GM23338 (cell line): Measurements from ENCODE around the gene IGFBP5. TPM values are rescaled to one million over a fixed set of nuclear protein-coding genes. Genes with fewer than 3 reads are reported as not detected.
A peak's percentile ranks its signal among the peaks of the same experiment; 100 is the strongest.

Experiments used
- ATAC-seq: fragments of 200-7000 bp; cut with Tn5 transposase; 3 replicates; pipeline ENCODE4 v1.9.1; 2020
- DNase-seq: peaks from one replicate; pipeline ENCODE4 v3.0.0-alpha.2; 2015; ENCODE audit warnings: low spot score
- H2AFZ ChIP-seq: fragments of 200-600 bp; sonication (generic); 2 replicates; pipeline ENCODE4 v1.8.0; 2016; ENCODE audit warnings: antibody characterized with exemption, mild to moderate bottlenecking, moderate library complexity
- H3F3A ChIP-seq: fragments of 200-600 bp; sonication (generic); replicated peaks from 2 replicates; pipeline ENCODE4 v1.8.0; 2017; ENCODE audit warnings: antibody characterized with exemption, mixed run types, low read depth
- H3K27ac ChIP-seq: fragments of 200-600 bp; sonication (generic); 2 replicates; pipeline ENCODE4 v1.6.1; 2016; ENCODE audit warnings: low read depth
- H3K27me3 ChIP-seq: fragments of 200-600 bp; sonication (generic); 2 replicates; pipeline ENCODE4 v1.8.0; 2016; ENCODE audit warnings: mild to moderate bottlenecking, mixed run types, moderate library complexity; ENCODE audit not compliant: insufficient read depth
- H3K36me3 ChIP-seq: fragments of 200-600 bp; sonication (generic); 2 replicates; pipeline ENCODE4 v1.8.0; 2016; ENCODE audit warnings: mild to moderate bottlenecking; ENCODE audit not compliant: insufficient read depth
- H3K4me1 ChIP-seq: fragments of 200-600 bp; sonication (generic); 2 replicates; pipeline ENCODE4 v1.8.0; 2016; ENCODE audit warnings: mild to moderate bottlenecking, moderate library complexity; ENCODE audit not compliant: insufficient read depth
- H3K4me2 ChIP-seq: fragments of 200-600 bp; sonication (generic); 2 replicates; pipeline ENCODE4 v1.7.1; 2017; ENCODE audit warnings: mixed run types
- H3K4me3 ChIP-seq: fragments of 200-600 bp; sonication (generic); 2 replicates; pipeline ENCODE4 v1.6.1; 2016; ENCODE audit warnings: mixed run types
- H3K79me2 ChIP-seq: fragments of 200-600 bp; sonication (generic); replicated peaks from 2 replicates; pipeline ENCODE4 v1.8.0; 2017; ENCODE audit warnings: mild to moderate bottlenecking; ENCODE audit not compliant: insufficient read depth
- H3K9me2 ChIP-seq: fragments of 200-600 bp; sonication (generic); 2 replicates; pipeline ENCODE4 v1.8.0; 2017; ENCODE audit not compliant: insufficient read depth
- H4K20me1 ChIP-seq: fragments of 200-600 bp; sonication (generic); replicated peaks from 2 replicates; pipeline ENCODE4 v1.8.0; 2017; ENCODE audit warnings: mild to moderate bottlenecking; ENCODE audit not compliant: insufficient read depth
- H3K27ac Mint-ChIP-seq: 2 replicates; pipeline ENCODE4 v1.8.0; 2020; ENCODE audit warnings: inconsistent platforms, mild to moderate bottlenecking, moderate library complexity, mixed read lengths
- H3K27me3 Mint-ChIP-seq: 3 replicates; pipeline ENCODE4 v1.8.0; 2022; ENCODE audit warnings: low read depth, mild to moderate bottlenecking, moderate library complexity, mixed read lengths, inconsistent platforms; ENCODE audit not compliant: insufficient read depth, poor library complexity
- H3K36me3 Mint-ChIP-seq: 3 replicates; pipeline ENCODE4 v1.8.0; 2021; ENCODE audit warnings: low read depth, mild to moderate bottlenecking, inconsistent platforms, moderate library complexity, mixed read lengths
- H3K4me1 Mint-ChIP-seq: 3 replicates; pipeline ENCODE4 v1.8.0; 2020; ENCODE audit warnings: mild to moderate bottlenecking, inconsistent platforms, mixed read lengths
- H3K4me3 Mint-ChIP-seq: 3 replicates; pipeline ENCODE4 v1.8.0; 2021; ENCODE audit warnings: moderate library complexity, mild to moderate bottlenecking, inconsistent platforms, mixed read lengths
- H3K9me3 Mint-ChIP-seq: 3 replicates; pipeline ENCODE4 v1.8.0; 2020; ENCODE audit warnings: moderate library complexity, mild to moderate bottlenecking, inconsistent platforms, mixed read lengths
- EZH2 ChIP-seq: fragments of 200-600 bp; sonication (generic); IDR thresholded peaks from one replicate; pipeline ENCODE4 v1.8.0; 2017; ENCODE audit warnings: antibody characterized with exemption, mild to moderate bottlenecking, low read depth; ENCODE audit not compliant: unreplicated experiment
- EZH2phosphoT487 ChIP-seq: fragments of 200-600 bp; sonication (generic); IDR thresholded peaks from one replicate; pipeline ENCODE4 v1.8.1; 2018; ENCODE audit warnings: antibody characterized with exemption; ENCODE audit not compliant: unreplicated experiment
- JUNB ChIP-seq: IDR thresholded peaks from one replicate; pipeline ENCODE4 v1.6.1; 2016; ENCODE audit warnings: antibody characterized with exemption; ENCODE audit not compliant: unreplicated experiment
- NANOG ChIP-seq: IDR thresholded peaks from 2 replicates; pipeline ENCODE4 v1.6.1; 2016; ENCODE audit warnings: antibody characterized with exemption, borderline replicate concordance
- POLR2AphosphoS5 ChIP-seq: IDR thresholded peaks from 2 replicates; pipeline ENCODE4 v1.6.1; 2016; ENCODE audit warnings: antibody characterized with exemption, low read depth
- STAT1 ChIP-seq: IDR thresholded peaks from one replicate; pipeline ENCODE4 v1.6.1; 2016; ENCODE audit warnings: antibody characterized with exemption; ENCODE audit not compliant: unreplicated experiment
- ZNF331 ChIP-seq: fragments of 250-450 bp; sonication (Bioruptor Pico); IDR thresholded peaks from 2 replicates; pipeline ENCODE4 v1.5.0; 2020; ENCODE audit warnings: low read depth, mild to moderate bottlenecking, moderate library complexity
- polyA plus RNA-seq: library from polyadenylated mRNA; unstranded; fragments of >200 nt; fragmentation: Nextera tagmentation; extraction: Ambion mirVana; gene quantifications from 2 replicates; pipeline ENCODE4 v1.2.1, GENCODE V29; 2016
- total RNA-seq: library from RNA; depleted of rRNA; stranded (reverse); fragments of >200 nt; shearing (Covaris generic); gene quantifications from 2 replicates; pipeline ENCODE4 v1.2.3, GENCODE V29; 2014
- TF ChIP-seq, protein P1 (sequence below): IDR thresholded peaks from 2 replicates; pipeline ENCODE4 v1.6.1; 2016; ENCODE audit warnings: antibody characterized with exemption
- TF ChIP-seq, protein P2 (sequence below), 2 experiments: fragments of 200-600 bp in 1 of 2; sonication (generic) in 1 of 2; conservative IDR thresholded peaks; 2 replicates each; pipeline versions ENCODE4 v1.5.1 to v1.6.1; 2016 to 2017; ENCODE audit warnings: antibody characterized with exemption in 2 of 2, low read depth in 2 of 2, mild to moderate bottlenecking in 2 of 2, moderate library complexity in 1 of 2
- TF ChIP-seq, protein P3 (sequence below): IDR thresholded peaks from one replicate; pipeline ENCODE4 v1.6.1; 2018; ENCODE audit warnings: antibody characterized with exemption; ENCODE audit not compliant: unreplicated experiment

Gene IGFBP5
- total and polyA plus RNA-seq, 2 experiments from 2014 or later, result 0.70 to 2.5 TPM

DNA sequence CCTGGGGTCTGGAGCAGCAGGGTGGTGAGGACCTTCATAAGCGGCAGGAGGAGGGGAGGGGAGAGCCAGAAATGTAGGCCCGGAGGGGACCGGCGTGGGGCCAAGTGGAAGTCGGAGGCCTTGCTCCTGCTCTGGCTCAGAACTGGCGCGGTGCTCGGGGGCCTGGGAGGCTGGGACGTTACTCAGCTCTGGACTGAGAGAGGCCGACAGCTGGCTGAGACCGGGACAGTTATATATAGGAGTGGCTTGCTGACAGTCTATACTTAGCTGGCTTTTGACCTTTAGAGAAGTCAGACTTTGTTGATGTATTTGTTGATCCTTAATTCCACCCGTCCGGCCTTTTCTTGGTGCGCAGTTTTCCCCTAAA is 15.7 kb downstream of the IGFBP5 start (continued):
- TF ChIP-seq POLR2AphosphoS5, result no peak
- TF ChIP-seq, protein P1, sequence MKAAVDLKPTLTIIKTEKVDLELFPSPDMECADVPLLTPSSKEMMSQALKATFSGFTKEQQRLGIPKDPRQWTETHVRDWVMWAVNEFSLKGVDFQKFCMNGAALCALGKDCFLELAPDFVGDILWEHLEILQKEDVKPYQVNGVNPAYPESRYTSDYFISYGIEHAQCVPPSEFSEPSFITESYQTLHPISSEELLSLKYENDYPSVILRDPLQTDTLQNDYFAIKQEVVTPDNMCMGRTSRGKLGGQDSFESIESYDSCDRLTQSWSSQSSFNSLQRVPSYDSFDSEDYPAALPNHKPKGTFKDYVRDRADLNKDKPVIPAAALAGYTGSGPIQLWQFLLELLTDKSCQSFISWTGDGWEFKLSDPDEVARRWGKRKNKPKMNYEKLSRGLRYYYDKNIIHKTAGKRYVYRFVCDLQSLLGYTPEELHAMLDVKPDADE, result no peak

DNA sequence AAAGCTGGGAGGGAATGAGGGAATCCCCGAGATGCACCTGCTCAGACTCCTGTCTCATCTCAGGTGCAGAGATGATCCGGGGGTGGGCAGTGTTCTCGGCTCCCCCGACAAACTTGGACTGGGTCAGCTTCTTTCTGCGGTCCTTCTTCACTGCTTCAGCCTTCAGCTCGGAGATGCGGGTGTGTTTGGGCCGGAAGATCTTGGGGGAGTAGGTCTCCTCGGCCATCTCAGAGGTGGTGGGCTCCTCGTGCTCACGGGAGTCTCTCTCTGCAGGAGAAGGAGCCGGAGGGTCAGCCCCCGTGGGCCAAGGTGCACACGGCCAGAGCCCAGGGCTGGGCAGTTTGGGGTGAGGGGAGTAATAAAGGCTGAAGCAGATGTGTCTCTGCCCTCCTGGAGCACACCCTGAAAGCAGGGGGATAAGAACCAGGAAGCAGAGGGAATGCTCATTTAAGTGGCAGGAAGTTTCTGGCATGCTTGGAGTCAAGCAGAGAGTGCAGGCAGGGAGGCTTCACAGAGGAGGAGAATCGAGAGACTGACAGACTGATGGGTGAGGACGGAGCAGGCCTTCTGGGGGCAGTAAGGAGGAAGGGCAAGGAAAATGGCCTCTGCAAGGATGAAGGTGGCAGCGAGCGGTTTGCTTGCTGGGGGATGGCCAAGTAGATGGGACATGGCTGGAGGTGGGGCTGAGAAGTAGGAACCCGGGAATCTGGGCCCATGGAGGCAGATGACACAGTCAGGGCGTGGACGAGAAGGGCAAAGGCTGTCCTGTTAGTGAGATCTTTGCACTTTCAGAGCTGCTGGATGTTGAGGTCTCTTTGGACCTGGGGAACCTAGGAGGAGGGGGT is 16.3 kb downstream of the IGFBP5 start:
- Histone ChIP-seq H3K27ac (no peak overlapping the region), H3F3A (no peaks in the 10 kb centered on the region), H3K4me3 (no peak overlapping the region), H2AFZ (no peak overlapping the region), H4K20me1 (no peaks in the 10 kb centered on the region), H3K79me2 (no peaks in the 10 kb centered on the region), H3K9me2 (no peaks in the 10 kb centered on the region), H3K27me3 (no peaks in the 10 kb centered on the region), H3K36me3 (no peaks in the 10 kb centered on the region), H3K4me1 (peaks cover 3% of the 10 kb centered on the region; the same call in 1 of the 2 replicates), H3K4me2 (no peak overlapping the region)
- ATAC-seq (peak; percentile 50), DNase-seq (peak; percentile 40)
- Mint-ChIP-seq H3K27me3 (peaks cover 16% of the 10 kb centered on the region), H3K9me3 (no peaks in the 10 kb centered on the region), H3K4me3 (no peak overlapping the region; the same call in 2 of the 3 replicates), H3K27ac (no peak overlapping the region), H3K36me3 (no peaks in the 10 kb centered on the region), H3K4me1 (peaks cover 30% of the 10 kb centered on the region)
- no peak for TF ChIP-seq POLR2AphosphoS5
- no peak for TF ChIP-seq EZH2phosphoT487
- TF ChIP-seq EZH2, result no peak
- TF ChIP-seq ZNF331 (CRISPR knock-in tag), result no peak
- TF ChIP-seq STAT1, result no peak
- TF ChIP-seq, protein P1, result no peak
- TF ChIP-seq, protein P2, sequence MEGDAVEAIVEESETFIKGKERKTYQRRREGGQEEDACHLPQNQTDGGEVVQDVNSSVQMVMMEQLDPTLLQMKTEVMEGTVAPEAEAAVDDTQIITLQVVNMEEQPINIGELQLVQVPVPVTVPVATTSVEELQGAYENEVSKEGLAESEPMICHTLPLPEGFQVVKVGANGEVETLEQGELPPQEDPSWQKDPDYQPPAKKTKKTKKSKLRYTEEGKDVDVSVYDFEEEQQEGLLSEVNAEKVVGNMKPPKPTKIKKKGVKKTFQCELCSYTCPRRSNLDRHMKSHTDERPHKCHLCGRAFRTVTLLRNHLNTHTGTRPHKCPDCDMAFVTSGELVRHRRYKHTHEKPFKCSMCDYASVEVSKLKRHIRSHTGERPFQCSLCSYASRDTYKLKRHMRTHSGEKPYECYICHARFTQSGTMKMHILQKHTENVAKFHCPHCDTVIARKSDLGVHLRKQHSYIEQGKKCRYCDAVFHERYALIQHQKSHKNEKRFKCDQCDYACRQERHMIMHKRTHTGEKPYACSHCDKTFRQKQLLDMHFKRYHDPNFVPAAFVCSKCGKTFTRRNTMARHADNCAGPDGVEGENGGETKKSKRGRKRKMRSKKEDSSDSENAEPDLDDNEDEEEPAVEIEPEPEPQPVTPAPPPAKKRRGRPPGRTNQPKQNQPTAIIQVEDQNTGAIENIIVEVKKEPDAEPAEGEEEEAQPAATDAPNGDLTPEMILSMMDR (conservative IDR thresholded peaks at IDR 0.05; ENCODE audit: low read depth in 2 of 2), result no peak
- TF ChIP-seq, protein P3, sequence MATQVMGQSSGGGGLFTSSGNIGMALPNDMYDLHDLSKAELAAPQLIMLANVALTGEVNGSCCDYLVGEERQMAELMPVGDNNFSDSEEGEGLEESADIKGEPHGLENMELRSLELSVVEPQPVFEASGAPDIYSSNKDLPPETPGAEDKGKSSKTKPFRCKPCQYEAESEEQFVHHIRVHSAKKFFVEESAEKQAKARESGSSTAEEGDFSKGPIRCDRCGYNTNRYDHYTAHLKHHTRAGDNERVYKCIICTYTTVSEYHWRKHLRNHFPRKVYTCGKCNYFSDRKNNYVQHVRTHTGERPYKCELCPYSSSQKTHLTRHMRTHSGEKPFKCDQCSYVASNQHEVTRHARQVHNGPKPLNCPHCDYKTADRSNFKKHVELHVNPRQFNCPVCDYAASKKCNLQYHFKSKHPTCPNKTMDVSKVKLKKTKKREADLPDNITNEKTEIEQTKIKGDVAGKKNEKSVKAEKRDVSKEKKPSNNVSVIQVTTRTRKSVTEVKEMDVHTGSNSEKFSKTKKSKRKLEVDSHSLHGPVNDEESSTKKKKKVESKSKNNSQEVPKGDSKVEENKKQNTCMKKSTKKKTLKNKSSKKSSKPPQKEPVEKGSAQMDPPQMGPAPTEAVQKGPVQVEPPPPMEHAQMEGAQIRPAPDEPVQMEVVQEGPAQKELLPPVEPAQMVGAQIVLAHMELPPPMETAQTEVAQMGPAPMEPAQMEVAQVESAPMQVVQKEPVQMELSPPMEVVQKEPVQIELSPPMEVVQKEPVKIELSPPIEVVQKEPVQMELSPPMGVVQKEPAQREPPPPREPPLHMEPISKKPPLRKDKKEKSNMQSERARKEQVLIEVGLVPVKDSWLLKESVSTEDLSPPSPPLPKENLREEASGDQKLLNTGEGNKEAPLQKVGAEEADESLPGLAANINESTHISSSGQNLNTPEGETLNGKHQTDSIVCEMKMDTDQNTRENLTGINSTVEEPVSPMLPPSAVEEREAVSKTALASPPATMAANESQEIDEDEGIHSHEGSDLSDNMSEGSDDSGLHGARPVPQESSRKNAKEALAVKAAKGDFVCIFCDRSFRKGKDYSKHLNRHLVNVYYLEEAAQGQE, result no peak
- no peak for TF ChIP-seq NANOG
- no peak for TF ChIP-seq JUNB
